Ramos (cell line): ENCODE data around the gene MAN1C1.
"Not testable (repeated sequence)": the region's sequence is repeated elsewhere in the genome, so short reads cannot be mapped to it uniquely, and the experiment has no call there.

ENCODE experiments used
- in situ Hi-C: fragments of 300-500 bp; cut with MboI; formaldehyde crosslinking; loops from one replicate; pipeline ENCODE4 v1.14.3; 2022; ENCODE audit warnings: low sequenced_read_pairs; ENCODE audit not compliant: unreplicated experiment

Gene MAN1C1

DNA sequence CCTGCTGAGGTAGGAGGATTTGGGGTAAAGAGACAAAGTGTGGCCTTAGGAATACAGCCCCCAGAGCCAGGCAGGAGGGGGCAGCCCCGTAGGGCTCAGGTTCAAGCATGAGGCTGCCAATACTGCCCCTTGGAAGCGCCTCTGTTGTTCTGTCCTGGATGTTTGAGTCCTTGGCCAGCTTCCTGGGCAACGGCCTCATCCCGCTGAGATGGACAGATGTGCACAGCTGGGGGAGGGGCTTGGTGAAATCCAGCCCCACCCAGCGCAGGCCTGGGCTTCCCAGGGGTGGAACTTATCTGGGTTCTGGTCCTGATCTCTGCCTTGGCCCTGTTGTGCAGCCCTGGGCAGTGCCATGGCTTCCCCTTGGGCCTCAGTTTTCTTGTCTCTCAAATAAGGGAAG lies 34.8 kb upstream of the MAN1C1 start:
- in situ Hi-C loops: no loop called here

GRCh38 chr1:25583519-25584370 lies 32.8 kb upstream of the MAN1C1 start:
- in situ Hi-C loops: no loop called here

GRCh38 chr1:25586181-25586588 lies 30.4 kb upstream of the MAN1C1 start:
- in situ Hi-C loops: no loop called here

DNA sequence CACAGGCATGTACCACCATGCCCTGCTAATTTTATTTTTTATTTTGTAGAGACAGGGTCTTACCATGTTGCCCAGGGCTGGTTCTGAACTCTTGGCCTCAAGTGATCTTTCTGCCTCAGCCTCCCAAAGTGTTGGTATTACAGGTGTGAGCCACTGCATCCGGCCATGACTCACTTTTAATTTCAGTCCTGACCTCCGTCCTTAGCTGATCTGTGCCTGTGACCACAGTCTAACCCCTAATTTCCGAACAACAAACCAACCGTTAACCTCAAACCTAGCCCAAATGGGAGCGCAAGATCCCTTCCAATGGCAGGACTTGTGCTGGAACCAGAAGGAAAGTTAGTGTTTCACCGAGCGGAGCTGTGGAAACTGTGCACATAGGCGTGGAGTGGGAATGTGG lies 29.3 kb upstream of the MAN1C1 start:
- in situ Hi-C loops: no loop called here

- in situ Hi-C loops: not testable (repeated sequence)
Observed at GRCh38 chr1:25588224-25588623, 28.4 kb upstream of the MAN1C1 start.

DNA sequence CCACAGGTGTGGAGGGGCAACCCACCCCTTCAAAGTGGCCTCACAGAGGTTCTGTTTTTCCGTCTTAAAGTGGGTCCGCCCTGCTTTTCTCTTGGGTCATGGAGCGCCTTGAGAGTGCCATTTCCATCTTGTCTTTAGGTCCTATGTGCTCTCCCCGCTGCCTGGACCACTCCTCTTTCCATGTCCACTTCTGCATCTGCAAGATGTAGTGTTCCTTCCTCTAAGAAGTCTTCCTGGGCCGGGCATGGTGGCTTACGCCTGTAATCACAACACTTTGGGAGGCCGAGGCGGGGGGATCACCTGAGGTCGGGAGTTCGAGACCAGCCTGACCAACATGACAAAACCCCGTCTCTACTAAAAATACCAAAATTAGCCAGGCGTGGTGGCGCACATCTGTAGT lies 27.8 kb upstream of the MAN1C1 start:
- in situ Hi-C loops: not testable (repeated sequence)

- in situ Hi-C loops: no loop called here
Observed at GRCh38 chr1:25590096-25590824, 26.3 kb upstream of the MAN1C1 start.

DNA sequence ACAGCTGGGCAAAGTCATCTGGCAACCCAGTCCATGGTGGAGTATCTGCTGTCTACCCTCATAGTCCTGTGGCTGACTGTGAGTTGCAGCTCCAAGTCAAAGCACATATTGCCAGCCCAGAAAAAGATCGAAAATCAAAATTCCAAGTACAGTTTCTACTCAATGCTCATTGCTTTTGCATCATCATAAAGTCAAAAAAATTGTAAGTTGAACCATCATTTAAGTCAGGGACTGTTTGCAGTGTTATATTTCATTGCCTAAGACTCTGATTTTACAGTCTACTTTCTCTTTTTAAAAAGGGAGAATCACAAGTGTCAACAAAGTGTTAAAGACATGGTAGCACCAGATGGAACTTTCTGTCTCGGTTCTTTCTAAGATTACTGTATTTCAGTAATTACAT lies 22.7 kb upstream of the MAN1C1 start:
- in situ Hi-C loops: no loop called here

DNA sequence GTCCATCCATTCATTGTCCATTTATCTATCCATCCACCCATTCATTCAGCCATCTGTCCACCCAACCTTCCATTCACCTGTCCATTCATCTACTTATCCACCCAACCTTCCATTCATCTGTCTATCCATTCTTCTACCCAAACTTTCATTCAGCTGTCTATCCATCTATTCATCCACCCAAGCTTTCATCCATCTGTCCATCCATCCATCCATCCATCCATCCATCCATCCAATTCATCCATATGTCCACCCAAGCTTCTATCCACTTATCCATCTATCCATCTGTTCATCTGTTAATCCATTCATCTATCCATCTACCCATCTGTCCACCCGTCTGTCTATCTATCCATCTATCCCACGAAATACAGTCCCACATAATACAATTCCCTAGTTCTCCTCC lies 21.6 kb upstream of the MAN1C1 start:
- in situ Hi-C loops: no loop called here

DNA sequence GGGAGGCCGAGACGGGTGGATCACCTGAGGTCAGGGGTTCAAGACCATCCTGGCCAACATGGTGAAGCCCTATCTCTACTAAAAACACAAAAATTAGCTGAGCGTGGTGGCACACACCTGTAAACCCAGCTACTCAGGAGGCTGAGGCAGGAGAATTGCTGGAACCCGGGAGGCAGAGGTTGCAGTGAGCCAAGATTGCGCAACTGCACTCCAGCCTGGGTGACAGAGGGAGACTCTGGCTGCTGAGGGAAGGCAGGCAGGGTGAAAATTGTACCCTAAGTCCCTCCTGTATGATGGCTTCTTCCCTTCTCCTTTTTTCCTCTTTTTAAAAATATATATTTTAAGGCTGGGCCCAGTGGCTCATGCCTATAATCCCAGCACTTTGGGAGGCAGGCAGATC lies 19.9 kb upstream of the MAN1C1 start:
- in situ Hi-C loops: not testable (repeated sequence)

GRCh38 chr1:25598879-25599278 lies 17.7 kb upstream of the MAN1C1 start:
- in situ Hi-C loops: no loop called here

GRCh38 chr1:25599969-25600610 lies 16.5 kb upstream of the MAN1C1 start:
- in situ Hi-C loops: no loop called here

DNA sequence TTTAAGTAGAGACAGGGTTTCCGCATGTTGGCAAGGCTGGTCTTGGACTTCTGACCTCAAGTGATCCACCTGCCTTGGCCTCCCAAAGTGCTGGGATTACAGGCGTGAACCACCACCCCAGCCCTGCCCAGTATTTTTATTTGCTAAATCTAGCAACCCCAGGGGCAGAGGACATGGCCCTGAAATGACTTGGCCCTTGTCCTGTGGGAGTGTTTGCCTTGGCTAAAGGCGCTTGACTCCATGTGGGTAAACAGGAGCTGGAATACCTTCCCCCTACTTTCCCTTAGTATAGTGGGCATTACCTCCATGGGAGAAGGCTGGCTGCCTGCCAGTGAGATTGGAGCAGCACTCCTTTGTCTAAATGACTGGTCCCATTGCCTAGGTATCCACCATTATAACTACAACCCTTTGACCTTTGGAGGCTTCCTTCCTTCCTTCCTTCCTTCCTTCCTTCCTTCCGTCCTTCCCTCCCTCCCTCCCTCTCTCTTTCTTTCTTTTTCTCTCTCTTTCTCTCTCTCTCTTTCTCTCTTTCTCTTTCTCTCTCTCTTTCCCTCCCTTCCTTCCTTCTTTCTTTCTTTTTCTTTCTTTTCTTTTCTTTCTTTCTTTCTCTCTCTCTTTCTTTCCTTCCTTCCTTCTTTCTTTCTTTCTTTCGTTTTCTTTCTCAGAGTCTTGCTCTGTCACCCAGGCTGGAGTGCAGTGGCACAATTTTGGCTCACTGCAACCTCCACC lies 15.5 kb upstream of the MAN1C1 start:
- in situ Hi-C loops: not testable (repeated sequence)

DNA sequence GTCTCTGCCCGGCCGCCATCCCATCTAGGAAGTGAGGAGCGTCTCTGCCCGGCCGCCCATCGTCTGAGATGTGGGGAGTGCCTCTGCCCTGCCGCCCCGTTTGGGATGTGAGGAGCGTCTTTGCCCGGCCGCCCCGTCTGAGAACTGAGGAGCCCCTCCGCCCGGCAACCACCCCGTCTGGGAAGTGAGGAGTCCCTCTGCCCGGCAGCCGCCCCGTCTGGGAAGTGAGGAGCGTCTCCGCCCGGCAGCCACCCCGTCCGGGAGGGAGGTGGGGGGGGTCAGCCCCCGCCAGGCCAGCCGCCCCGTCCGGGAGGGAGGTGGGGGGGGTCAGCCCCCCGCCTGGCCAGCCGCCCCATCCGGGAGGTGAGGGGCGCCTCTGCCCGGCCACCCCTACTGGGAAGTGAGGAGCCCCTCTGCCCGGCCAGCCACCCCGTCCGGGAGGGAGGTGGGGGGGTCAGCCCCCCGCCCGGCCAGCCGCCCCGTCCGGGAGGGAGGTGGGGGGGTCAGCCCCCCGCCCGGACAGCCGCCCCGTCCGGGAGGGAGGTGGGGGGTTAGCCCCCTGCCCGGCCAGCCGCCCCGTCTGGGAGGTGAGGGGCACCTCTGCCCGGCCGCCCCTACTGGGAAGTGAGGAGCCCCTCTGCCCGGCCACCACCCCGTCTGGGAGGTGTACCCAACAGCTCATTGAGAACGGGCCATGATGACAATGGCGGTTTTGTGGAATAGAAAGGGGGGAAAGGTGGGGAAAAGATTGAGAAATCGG lies 12.6 kb upstream of the MAN1C1 start:
- in situ Hi-C loops: not testable (repeated sequence)

DNA sequence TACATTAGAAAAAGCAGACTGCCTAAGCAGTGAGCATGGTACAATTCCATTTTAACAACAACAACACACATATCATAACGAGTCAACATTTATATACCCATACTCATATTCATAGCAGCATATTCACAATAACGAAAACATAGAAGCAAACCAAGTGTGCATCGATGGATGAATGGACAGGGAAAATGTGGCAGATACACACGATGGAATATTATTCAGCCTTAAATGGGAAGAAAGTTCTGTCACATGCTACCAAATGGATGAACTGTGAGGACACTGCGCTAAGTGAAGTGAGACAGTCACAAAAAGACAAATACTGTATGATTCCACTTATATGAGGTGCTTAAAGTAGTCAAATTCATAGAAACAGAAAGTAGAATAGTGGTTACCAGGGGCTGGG lies 9.5 kb upstream of the MAN1C1 start:
- in situ Hi-C loops: no loop called here

DNA sequence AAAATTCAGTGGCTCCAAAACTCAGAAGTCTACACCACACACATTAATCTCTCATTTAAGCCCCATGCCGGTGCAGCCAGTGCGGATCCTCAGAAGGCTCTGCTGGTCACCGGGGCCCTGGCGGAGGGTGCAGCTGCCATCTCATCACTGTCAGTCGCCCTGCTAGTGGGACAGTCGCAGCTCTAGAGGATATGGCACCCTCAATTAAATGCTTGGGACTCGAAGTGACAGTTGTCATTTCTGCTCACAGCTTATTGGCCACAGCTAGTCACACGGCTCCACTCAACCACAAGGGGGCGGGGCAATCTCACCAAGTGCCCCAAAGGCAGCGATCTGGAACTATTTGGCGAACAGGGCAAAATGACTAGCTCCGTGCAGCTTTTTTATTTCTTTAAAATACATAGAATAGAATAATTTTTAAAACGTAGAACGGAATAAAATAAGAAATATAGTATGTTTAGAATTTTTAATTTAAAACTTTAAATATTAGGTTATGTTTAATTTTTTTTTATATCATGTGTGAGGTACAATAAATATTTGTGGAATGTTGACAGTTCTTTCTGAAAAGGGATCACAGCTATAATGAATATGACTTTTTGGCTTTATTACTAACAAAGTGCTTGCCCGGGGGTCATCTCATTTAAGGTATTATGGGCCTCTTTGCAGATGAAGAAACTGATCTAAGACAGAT lies 8.0 kb upstream of the MAN1C1 start:
- in situ Hi-C loops: no loop called here

GRCh38 chr1:25609921-25610320 lies 6.7 kb upstream of the MAN1C1 start:
- in situ Hi-C loops: no loop called here

GRCh38 chr1:25610822-25611630 lies 5.6 kb upstream of the MAN1C1 start:
- in situ Hi-C loops: no loop called here
